ENCODE measurements around the gene TOMT.

- no peak for TF ChIP-seq CTCF (IDR thresholded peaks at IDR 0.05)
- TF ChIP-seq POLR2A (IDR thresholded peaks at IDR 0.05), result no peak
- no peak for TF ChIP-seq POLR2AphosphoS5 (IDR thresholded peaks at IDR 0.05)
These were observed 27.2 kb upstream of the TOMT start for GRCh38 chr11:72078477-72078876.

Data from suprapubic skin (tissue), 4 donors.